ENCODE measurements around the gene P2RY8.

GRCh38 chrX:1518512-1518911 lies 18.5 kb downstream of the P2RY8 start:
- no peak for TF ChIP-seq CTCF (IDR thresholded peaks at IDR 0.05 in 2 of 3, conservative IDR thresholded peaks at IDR 0.05 in 1 of 3; ENCODE audit: borderline replicate concordance in 1 of 3, insufficient read depth in 1 of 3, low read depth in 2 of 3, low read length in 2 of 3)
- no peak for TF ChIP-seq REST (IDR thresholded peaks at IDR 0.05; ENCODE audit: low read depth)
- no peak for TF ChIP-seq TCF7L2 (IDR thresholded peaks at IDR 0.05; ENCODE audit: borderline replicate concordance, extremely low read depth, insufficient read depth, insufficient read length)
- TF ChIP-seq ZFX (IDR thresholded peaks at IDR 0.05) = no peak
- TF ChIP-seq POLR2A (IDR thresholded peaks at IDR 0.05; ENCODE audit: borderline replicate concordance, extremely low read depth, insufficient read depth, insufficient read length) = no peak
- no peak for TF ChIP-seq POLR2AphosphoS5 (IDR thresholded peaks at IDR 0.05; ENCODE audit: low read depth, low read length)

All from HCT116 (cell line).